SK-N-SH treated with all-trans-retinoic acid at 6 μM for 48 hours (cell line): ENCODE data around the gene CCSER1.

Experiments used
- ATAC-seq: fragments of 200-7000 bp; cut with Tn5 transposase; 3 replicates; pipeline ENCODE4 v1.9.1; 2020; ENCODE audit warnings: mild to moderate bottlenecking, moderate library complexity
- ARNTL ChIP-seq: fragments of 450-650 bp; formaldehyde crosslinking; IDR thresholded peaks from 2 replicates; pipeline ENCODE4 v1.5.0; 2020; ENCODE audit warnings: low read depth, mild to moderate bottlenecking, moderate library complexity, borderline replicate concordance
- BACH2 ChIP-seq: fragments of 250-450 bp; sonication (Bioruptor Pico); IDR thresholded peaks from 2 replicates; pipeline ENCODE4 v1.9.0; 2021; ENCODE audit warnings: mild to moderate bottlenecking, borderline replicate concordance
- CREB5 ChIP-seq: fragments of 250-450 bp; sonication (Bioruptor Pico); IDR thresholded peaks from 2 replicates; pipeline ENCODE4 v1.5.1; 2020; ENCODE audit warnings: low read depth, mild to moderate bottlenecking, moderate library complexity
- CSDC2 ChIP-seq: fragments of 250-450 bp; sonication (Bioruptor Pico); IDR thresholded peaks from 2 replicates; pipeline ENCODE4 v1.5.0; 2020; ENCODE audit warnings: mild to moderate bottlenecking, moderate library complexity
- CSRNP3 ChIP-seq: fragments of 250-450 bp; sonication (Bioruptor Pico); IDR thresholded peaks from 2 replicates; pipeline ENCODE4 v1.5.1; 2021; ENCODE audit warnings: mild to moderate bottlenecking, moderate library complexity
- ESRRG ChIP-seq: fragments of 250-450 bp; sonication (Bioruptor Pico); IDR thresholded peaks from 2 replicates; pipeline ENCODE4 v1.6.1; 2021; ENCODE audit warnings: mild to moderate bottlenecking
- GLIS3 ChIP-seq: fragments of 250-450 bp; sonication (Bioruptor Pico); IDR thresholded peaks from 2 replicates; pipeline ENCODE4 v1.5.0; 2020; ENCODE audit warnings: mild to moderate bottlenecking, moderate library complexity
- ISL1 ChIP-seq: fragments of 250-450 bp; sonication (Bioruptor Pico); IDR thresholded peaks from 2 replicates; pipeline ENCODE4 v2.1.2; 2022; ENCODE audit warnings: mild to moderate bottlenecking, moderate library complexity
- POU6F1 ChIP-seq: fragments of 250-450 bp; sonication (Bioruptor Pico); IDR thresholded peaks from 2 replicates; pipeline ENCODE4 v1.8.0; 2021; ENCODE audit warnings: low read depth, mild to moderate bottlenecking, moderate library complexity, borderline replicate concordance
- PPARA ChIP-seq: fragments of 250-450 bp; sonication (Bioruptor Pico); IDR thresholded peaks from 2 replicates; pipeline ENCODE4 v1.5.0; 2020; ENCODE audit warnings: mild to moderate bottlenecking, borderline replicate concordance
- RARB ChIP-seq: fragments of 250-450 bp; sonication (Bioruptor Pico); IDR thresholded peaks from 2 replicates; pipeline ENCODE4 v1.8.0; 2021; ENCODE audit warnings: mild to moderate bottlenecking, moderate library complexity
- SNAI2 ChIP-seq: fragments of 250-450 bp; sonication (Bioruptor Pico); IDR thresholded peaks from 2 replicates; pipeline ENCODE4 v1.5.0; 2020; ENCODE audit warnings: mild to moderate bottlenecking, moderate library complexity
- TCF4 ChIP-seq: fragments of 250-450 bp; sonication (Bioruptor Pico); IDR thresholded peaks from 2 replicates; pipeline ENCODE4 v1.8.0; 2021; ENCODE audit warnings: mild to moderate bottlenecking, moderate library complexity, borderline replicate concordance
- TSHZ2 ChIP-seq: fragments of 250-450 bp; sonication (Bioruptor Pico); IDR thresholded peaks from 2 replicates; pipeline ENCODE4 v1.5.0; 2020; ENCODE audit warnings: mild to moderate bottlenecking, moderate library complexity
- ZFP3 ChIP-seq: fragments of 250-450 bp; sonication (Bioruptor Pico); IDR thresholded peaks from 2 replicates; pipeline ENCODE4 v1.5.0; 2020; ENCODE audit warnings: mild to moderate bottlenecking, moderate library complexity
- ZNF565 ChIP-seq: fragments of 450-650 bp; formaldehyde crosslinking; conservative IDR thresholded peaks from 2 replicates; pipeline ENCODE4 v1.5.0; 2020; ENCODE audit warnings: low read depth, mild to moderate bottlenecking, moderate library complexity
- ZNF70 ChIP-seq: fragments of 450-650 bp; formaldehyde crosslinking; IDR thresholded peaks from 2 replicates; pipeline ENCODE4 v1.5.0; 2020; ENCODE audit warnings: mild to moderate bottlenecking, moderate library complexity
- ZNF8 ChIP-seq: fragments of 450-650 bp; formaldehyde crosslinking; IDR thresholded peaks from 2 replicates; pipeline ENCODE4 v1.5.0; 2020; ENCODE audit warnings: mild to moderate bottlenecking, moderate library complexity

Gene CCSER1

GRCh38 chr4:90946945-90947344 is 819.8 kb downstream of the CCSER1 start:
- TF ChIP-seq ZNF70 (CRISPR knock-in tag) = no peak
- no peak for TF ChIP-seq RARB (CRISPR knock-in tag)
- TF ChIP-seq CSDC2 = no peak
- no peak for TF ChIP-seq TSHZ2
- TF ChIP-seq, all 23 proteins: peak for 0
- ATAC-seq = no peak

GRCh38 chr4:90950385-90950841 is 823.2 kb downstream of the CCSER1 start:
- 0 out of 2 replicates have a peak, but pooled peaks have one; percentile 54 for TF ChIP-seq ZNF565 (CRISPR knock-in tag)
- no peak for TF ChIP-seq BACH2 (CRISPR knock-in tag)
- TF ChIP-seq ISL1 (CRISPR knock-in tag) = no peak
- TF ChIP-seq ARNTL = 0 out of 2 replicates have a peak, but pooled peaks have one; percentile 44
- TF ChIP-seq ZNF8 (CRISPR knock-in tag) = peak; percentile 58; the same call in 1 of the 2 replicates
- TF ChIP-seq TSHZ2 = peak; percentile 67
- TF ChIP-seq POU6F1 (CRISPR knock-in tag) = no peak
- TF ChIP-seq CSRNP3 (CRISPR knock-in tag) = 0 out of 2 replicates have a peak, but pooled peaks have one; percentile 67
- TF ChIP-seq ZNF70 (CRISPR knock-in tag) = 0 out of 2 replicates have a peak, but pooled peaks have one; percentile 21
- peak; percentile 96 for TF ChIP-seq TCF4 (CRISPR knock-in tag)
- TF ChIP-seq, all 23 proteins: peak for 7
- ATAC-seq = peak; percentile 74

- ATAC-seq = peak; percentile 93
- no peak for TF ChIP-seq CREB5 (CRISPR knock-in tag)
- no peak for TF ChIP-seq TCF4 (CRISPR knock-in tag)
- TF ChIP-seq SNAI2 (CRISPR knock-in tag) = no peak
- TF ChIP-seq GLIS3 (CRISPR knock-in tag) = no peak
- TF ChIP-seq ESRRG (CRISPR knock-in tag) = no peak
- TF ChIP-seq PPARA (CRISPR knock-in tag) = no peak
- no peak for TF ChIP-seq POU6F1 (CRISPR knock-in tag)
- no peak for TF ChIP-seq BACH2 (CRISPR knock-in tag)
- TF ChIP-seq ZFP3 (CRISPR knock-in tag) = no peak
- TF ChIP-seq ZNF565 (CRISPR knock-in tag) = no peak
- TF ChIP-seq TSHZ2 = no peak
- TF ChIP-seq CSRNP3 (CRISPR knock-in tag) = no peak
Observed at GRCh38 chr4:90951037-90951436, 823.8 kb downstream of the CCSER1 start.
